Fibroblast of villous mesenchyme (primary cell): ENCODE measurements around the gene PAWR. TPM values are rescaled to one million over a fixed set of nuclear protein-coding genes. Genes with fewer than 3 reads are reported as not detected.
A peak's percentile ranks its signal among the peaks of the same experiment; 100 is the strongest.

Experiments used
- DNase-seq: peaks from one replicate; pipeline ENCODE4 v3.0.0-alpha.2; 2010; ENCODE audit warnings: low read depth
- H3K4me3 ChIP-seq: 2 replicates; pipeline ENCODE4 v1.5.1; 2011; ENCODE audit warnings: low read depth, mild to moderate bottlenecking, low read length
- CTCF ChIP-seq: IDR thresholded peaks from 2 replicates; pipeline ENCODE4 v1.5.1; 2012; ENCODE audit warnings: low read depth, mild to moderate bottlenecking, low read length; ENCODE audit not compliant: insufficient read depth
- total RNA-seq: library from RNA; depleted of rRNA; stranded (reverse); fragments of >200 nt; gene quantifications from 2 replicates; pipeline ENCODE4 v1.2.3, GENCODE V29; 2012

The PAWR gene
- total RNA-seq, 1 donor: 64.3 TPM

GRCh38 chr12:79678306-79678705 is 12.5 kb downstream of the PAWR start:
- H3K4me3 ChIP-seq: no peak overlapping the region
- TF ChIP-seq CTCF: no peak
- no peak for DNase-seq

DNA sequence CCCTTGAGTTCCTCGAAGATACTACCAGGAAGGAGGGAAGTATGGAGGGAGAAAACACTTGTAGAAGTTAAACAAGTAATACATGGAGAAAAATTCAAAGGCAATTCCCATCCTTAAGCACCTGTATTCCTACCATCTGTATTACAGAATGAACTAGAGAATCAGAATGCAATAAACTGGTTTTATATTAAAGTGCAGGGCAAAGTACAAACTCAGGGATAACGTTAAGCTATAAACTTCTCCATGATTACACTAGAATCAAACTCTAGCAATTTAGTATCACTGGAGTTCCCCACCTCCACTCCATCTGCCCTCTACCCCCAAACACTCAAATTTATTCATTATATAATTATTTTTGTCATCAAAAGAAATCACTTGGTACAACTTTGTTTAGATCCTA is 13.1 kb downstream of the PAWR start:
- H3K4me3 ChIP-seq: no peak overlapping the region
- DNase-seq: no peak
- TF ChIP-seq CTCF: no peak

DNA sequence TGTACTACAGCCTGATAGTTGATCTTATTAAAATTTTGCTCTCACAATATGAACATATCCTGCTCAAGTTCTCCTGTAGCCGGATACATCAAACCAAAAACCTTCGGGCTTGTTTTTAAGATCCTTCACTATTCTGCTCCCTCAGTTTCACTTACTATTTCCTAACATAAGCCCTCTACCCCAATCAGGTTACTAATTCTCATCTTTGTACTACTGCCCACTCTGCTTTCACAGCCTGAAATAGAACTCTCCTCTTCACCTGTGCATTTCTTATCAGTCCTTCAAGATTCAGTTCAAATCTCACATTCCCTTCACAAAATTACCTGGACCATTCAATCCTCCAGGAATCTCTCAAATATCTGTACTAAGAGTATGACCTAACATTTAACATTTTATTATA is 14.2 kb downstream of the PAWR start:
- H3K4me3 ChIP-seq: no peak overlapping the region
- DNase-seq: no peak
- no peak for TF ChIP-seq CTCF

- peak; percentile 77 for DNase-seq
- H3K4me3 ChIP-seq: no peak overlapping the region
- TF ChIP-seq CTCF: no peak
Observed at GRCh38 chr12:79674629-79675028, 16.1 kb downstream of the PAWR start.

- no peak for DNase-seq
- TF ChIP-seq CTCF: no peak
- H3K4me3 ChIP-seq: no peak overlapping the region
Observed at GRCh38 chr12:79673354-79673753, 17.4 kb downstream of the PAWR start.

GRCh38 chr12:79668113-79668512 is 22.7 kb downstream of the PAWR start:
- DNase-seq: no peak
- H3K4me3 ChIP-seq: no peak overlapping the region
- TF ChIP-seq CTCF: no peak

DNA sequence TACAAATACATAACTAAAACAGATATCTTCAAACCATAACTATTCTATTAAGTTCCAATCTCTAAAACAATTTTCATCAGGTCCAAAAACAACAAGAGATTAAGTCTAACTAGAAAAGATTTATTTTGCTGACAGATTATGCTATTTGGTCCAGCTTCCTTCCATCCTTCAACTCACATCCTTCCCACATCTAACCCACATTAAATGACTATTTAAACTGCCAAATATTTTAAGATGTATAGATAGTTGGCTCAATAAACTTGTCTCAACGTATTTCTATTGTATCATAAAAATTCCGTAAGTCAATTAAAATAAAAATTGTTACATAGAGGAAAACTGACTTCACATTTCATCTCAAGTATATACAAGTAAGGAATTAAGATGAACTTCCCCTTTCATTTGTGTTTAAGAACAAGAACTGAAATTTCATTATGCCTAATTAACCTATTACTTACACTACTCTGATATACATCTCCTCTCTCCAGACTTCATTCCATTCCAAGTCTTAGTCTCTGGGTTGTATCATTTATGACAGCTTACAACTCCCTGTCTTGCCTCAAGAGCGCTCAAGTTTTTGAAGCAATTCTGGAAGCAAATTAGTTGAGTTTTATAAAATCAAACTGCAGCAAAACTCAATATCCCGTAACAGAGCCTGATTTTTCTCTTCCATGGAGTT is 25.4 kb downstream of the PAWR start:
- no peak overlapping the region for H3K4me3 ChIP-seq
- peak; percentile 79 for DNase-seq
- TF ChIP-seq CTCF: no peak
